HEK293T (cell line): ENCODE data around the gene TSHR.

Experiments used
- CTBP1 ChIP-seq: fragments of 450-650 bp; IDR thresholded peaks from 2 replicates; pipeline ENCODE4 v1.6.1; 2016; ENCODE audit warnings: borderline replicate concordance
- FOXA1 ChIP-seq: fragments of 450-650 bp; IDR thresholded peaks from 2 replicates; pipeline ENCODE4 v1.6.1; 2016; ENCODE audit warnings: mild to moderate bottlenecking
- FOXM1 ChIP-seq: fragments of 450-650 bp; IDR thresholded peaks from 2 replicates; pipeline ENCODE4 v1.6.1; 2017; ENCODE audit warnings: mild to moderate bottlenecking, borderline replicate concordance
- TARDBP ChIP-seq: fragments of 450-650 bp; IDR thresholded peaks from 2 replicates; pipeline ENCODE4 v1.6.1; 2016

GRCh38 chr14:81125536-81125935, 170.1 kb downstream of the TSHR start:
- no peak for TF ChIP-seq FOXA1
- TF ChIP-seq CTBP1, result no peak
- no peak for TF ChIP-seq FOXM1
- no peak for TF ChIP-seq TARDBP
